ENCODE measurements around the gene ISY1. TPM values are rescaled to one million over a fixed set of nuclear protein-coding genes. Genes with fewer than 3 reads are reported as not detected.
"Not testable (repeated sequence)": the region's sequence is repeated elsewhere in the genome, so short reads cannot be mapped to it uniquely, and the experiment has no call there.

ISY1 gene
- total RNA-seq, 1 donor: 25.6 TPM

GRCh38 chr3:129173206-129173605 is 12.3 kb upstream of the ISY1 start:
- DNase-seq (ENCODE audit: low read depth in 2 of 3, low spot score in 2 of 3): no peak

- no peak for DNase-seq (ENCODE audit: low read depth in 2 of 3, low spot score in 2 of 3)
These were observed 5.9 kb upstream of the ISY1 start for GRCh38 chr3:129166579-129167332.

GRCh38 chr3:129165594-129165993 is 4.7 kb upstream of the ISY1 start:
- DNase-seq (ENCODE audit: low read depth in 2 of 3, low spot score in 2 of 3): not testable (repeated sequence)

- no peak for DNase-seq (ENCODE audit: low read depth in 2 of 3, low spot score in 2 of 3)
These were observed 3.6 kb upstream of the ISY1 start for GRCh38 chr3:129164500-129164899.

- peak in 2 of 3 donors; percentile 23 to 36 for DNase-seq (ENCODE audit: low read depth in 2 of 3, low spot score in 2 of 3)
These were observed 2.1 kb upstream of the ISY1 start for GRCh38 chr3:129162729-129163579.

GRCh38 chr3:129161860-129162271 is 1.0 kb upstream of the ISY1 start:
- peak in 2 of 3 donors; percentile 24 to 50 for DNase-seq (ENCODE audit: low read depth in 2 of 3, low spot score in 2 of 3)

GRCh38 chr3:129144786-129145185 is 16.1 kb downstream of the ISY1 start:
- no peak for DNase-seq (ENCODE audit: low read depth in 2 of 3, low spot score in 2 of 3)

GRCh38 chr3:129141011-129141410 is 19.9 kb downstream of the ISY1 start:
- DNase-seq (ENCODE audit: low read depth in 2 of 3, low spot score in 2 of 3): not testable (repeated sequence)

- no peak for DNase-seq (ENCODE audit: low read depth in 2 of 3, low spot score in 2 of 3)
These were observed 21.0 kb downstream of the ISY1 start for GRCh38 chr3:129139911-129140310.

GRCh38 chr3:129136275-129136674 is 24.6 kb downstream of the ISY1 start:
- DNase-seq (ENCODE audit: low read depth in 2 of 3, low spot score in 2 of 3): not testable (repeated sequence)

GRCh38 chr3:129132097-129132866 is 28.6 kb downstream of the ISY1 start:
- DNase-seq (ENCODE audit: low read depth in 2 of 3, low spot score in 2 of 3): no peak

GRCh38 chr3:129131465-129132088 is 29.3 kb downstream of the ISY1 start:
- no peak for DNase-seq (ENCODE audit: low read depth in 2 of 3, low spot score in 2 of 3)

GRCh38 chr3:129130291-129130813 is 30.5 kb downstream of the ISY1 start:
- DNase-seq (ENCODE audit: low read depth in 2 of 3, low spot score in 2 of 3): no peak

- DNase-seq (ENCODE audit: low read depth in 2 of 3, low spot score in 2 of 3): no peak
These were observed 32.3 kb downstream of the ISY1 start for GRCh38 chr3:129128357-129129155.

GRCh38 chr3:129126726-129127280 is 34.1 kb downstream of the ISY1 start:
- no peak for DNase-seq (ENCODE audit: low read depth in 2 of 3, low spot score in 2 of 3)

- DNase-seq (ENCODE audit: low read depth in 2 of 3, low spot score in 2 of 3): peak in 2 of 3 donors; percentile 26 to 58
These were observed 37.4 kb downstream of the ISY1 start for GRCh38 chr3:129123314-129124060.

- no peak for DNase-seq (ENCODE audit: low read depth in 2 of 3, low spot score in 2 of 3)
These were observed 38.4 kb downstream of the ISY1 start for GRCh38 chr3:129122412-129123011.

GRCh38 chr3:129121792-129122411 is 39.0 kb downstream of the ISY1 start, which contains the start of gene RAB43:
Gene RAB43 (minus strand): TSS chr3:129121804. CDS start chr3:129121489, 315 bp downstream.
- DNase-seq (ENCODE audit: low read depth in 2 of 3, low spot score in 2 of 3): peak; percentile 77 to 89 (median 87)
